Kidney (tissue), 14 donors: ENCODE results near the gene TMEM253. TPM values are rescaled to one million over a fixed set of nuclear protein-coding genes. Genes with fewer than 3 reads are reported as not detected.

Source experiments
- DNase-seq, 5 donors: peaks; one replicate each; pipeline ENCODE4 v3.0.0-alpha.2; 2013 to 2020
- FAIRE-seq: peaks from 2 replicates; lab custom pipeline; 2012; peaks lifted over from hg19 to GRCh38; lab: Jason Lieb, UNC
- H3K27ac ChIP-seq, 2 donors: one replicate each; pipeline ENCODE4 v1.7.0; 2013; ENCODE audit warnings: low read depth in 2 of 2, low read length in 2 of 2, inconsistent platforms in 1 of 2
- H3K27me3 ChIP-seq: one replicate; pipeline ENCODE4 v1.7.1; 2013; ENCODE audit warnings: low read length, inconsistent platforms; ENCODE audit not compliant: control insufficient read depth, insufficient read depth
- H3K36me3 ChIP-seq, 3 donors: one replicate each; pipeline versions ENCODE4 v1.7.0 to v1.7.1; 2013; ENCODE audit warnings: low read length in 3 of 3, control low read depth in 1 of 3, inconsistent platforms in 1 of 3; ENCODE audit not compliant: insufficient read depth in 3 of 3, control insufficient read depth in 2 of 3
- H3K4me1 ChIP-seq, 3 donors: one replicate each; pipeline versions ENCODE4 v1.7.0 to v1.7.1; 2013; ENCODE audit warnings: low read length in 3 of 3, inconsistent platforms in 1 of 3, low read depth in 1 of 3; ENCODE audit not compliant: control insufficient read depth in 2 of 3, insufficient read depth in 2 of 3
- H3K4me3 ChIP-seq, 3 donors: one replicate each; pipeline versions ENCODE4 v1.7.0 to v1.8.1; 2013; ENCODE audit warnings: low read length in 3 of 3, control low read depth in 1 of 3, inconsistent platforms in 1 of 3
- H3K9ac ChIP-seq, 3 donors: one replicate each; pipeline versions ENCODE4 v1.7.0 to v1.7.1; 2013; ENCODE audit warnings: low read length in 3 of 3, control low read depth in 1 of 3, inconsistent platforms in 1 of 3
- H3K9me3 ChIP-seq, 3 donors: one replicate each; pipeline versions ENCODE4 v1.7.0 to v1.7.1; 2013; ENCODE audit warnings: low read length in 3 of 3, control low read depth in 1 of 3, inconsistent platforms in 1 of 3; ENCODE audit not compliant: control insufficient read depth in 2 of 3, insufficient read depth in 1 of 3
- intact Hi-C: fragments of 100-400 bp; cut with DNase I; formaldehyde crosslinking; loops from one replicate; pipeline ENCODE4 v1.11.1; 2022
- polyA plus RNA-seq: library from polyadenylated mRNA; stranded (reverse); fragments of 350-450 nt; fragmentation: Illumina TruSeq; extraction: RNeasy Lipid Tissue Mini Kit (QIAGEN cat#74804); gene quantifications from one replicate; pipeline ENCODE4 v1.2.3, GENCODE V29; 2014; ENCODE audit warnings: low read depth, low replicate concordance; ENCODE audit not compliant: insufficient read depth
- total RNA-seq: library from RNA; stranded (reverse); fragmentation: NEBNext Ultra II Directional; extraction: Animal tissue kit (Norgen Biotek cat#: 25700); gene quantifications from one replicate; pipeline ENCODE4 v1.2.1, GENCODE V29; 2021
- TF ChIP-seq, protein P1 (sequence below): IDR thresholded peaks from 3 replicates; pipeline ENCODE4 v1.5.1; 2012; ENCODE audit warnings: mild to moderate bottlenecking, moderate library complexity, borderline replicate concordance; ENCODE audit not compliant: insufficient read depth; ENCODE audit errors: extremely low read depth
- donor health status: control.
- donor health status: control.
- donor health status: control.
- donor health status: control.
- donor health status: control.
- donor health status: DM: yes; HTN: yes; CAD: no.
- donor health status: Normal renal cell carcinoma (clear cell type).

TMEM253 gene
- total and polyA plus RNA-seq, 2 donors from 2014 or later = 0.41 to 0.43 TPM

DNA sequence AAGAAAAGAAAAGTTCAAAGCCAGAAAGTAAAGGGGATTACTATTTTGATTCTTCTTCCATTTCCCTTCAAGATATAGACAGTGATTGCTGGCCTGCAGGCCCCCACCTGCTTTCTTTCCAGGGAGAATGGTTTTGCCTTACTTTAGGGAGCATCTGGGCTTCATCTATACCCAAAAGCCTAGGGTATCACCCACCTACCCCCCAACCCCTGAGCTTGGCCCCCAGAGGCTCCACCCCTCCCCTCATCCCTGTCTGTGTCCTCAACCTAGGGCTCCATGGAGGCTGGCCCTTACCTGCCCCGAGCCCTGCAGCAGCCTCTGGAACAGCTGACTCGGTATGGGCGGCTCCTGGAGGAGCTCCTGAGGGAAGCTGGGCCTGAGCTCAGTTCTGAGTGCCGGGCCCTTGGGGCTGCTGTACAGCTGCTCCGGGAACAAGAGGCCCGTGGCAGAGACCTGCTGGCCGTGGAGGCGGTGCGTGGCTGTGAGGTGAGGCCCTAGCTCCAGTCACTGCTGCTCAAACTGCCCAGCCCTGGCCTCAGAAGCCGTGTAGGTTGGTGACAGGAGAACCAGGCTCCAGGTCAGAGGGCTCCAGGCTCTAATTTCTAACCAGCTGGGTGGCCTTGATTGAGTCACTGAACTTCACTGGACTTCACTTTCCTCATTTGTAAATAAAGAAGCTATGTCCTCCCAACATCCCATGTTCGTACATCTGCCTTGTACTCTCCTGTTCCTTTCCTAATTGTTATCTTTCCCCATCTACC, 17.1 kb upstream of the TMEM253 start:
- Histone ChIP-seq H3K9ac (no peak overlapping the region), H3K27me3 (no peaks in the 10 kb centered on the region), H3K27ac (no peak overlapping the region), H3K36me3 (peaks cover 5 to 54% (median 21%) of the 10 kb centered on the region in 3 donors), H3K9me3 (no peaks in the 10 kb centered on the region), H3K4me1 (no peaks in the 10 kb centered on the region), H3K4me3 (no peak overlapping the region)
- intact Hi-C loops = loop anchor here (10.0 kb wide), 1 partner anchor 69 kb away; no protein-coding TSS in a partner anchor
- DNase-seq (no peak), FAIRE-seq (no peak)
- TF ChIP-seq, protein P1, sequence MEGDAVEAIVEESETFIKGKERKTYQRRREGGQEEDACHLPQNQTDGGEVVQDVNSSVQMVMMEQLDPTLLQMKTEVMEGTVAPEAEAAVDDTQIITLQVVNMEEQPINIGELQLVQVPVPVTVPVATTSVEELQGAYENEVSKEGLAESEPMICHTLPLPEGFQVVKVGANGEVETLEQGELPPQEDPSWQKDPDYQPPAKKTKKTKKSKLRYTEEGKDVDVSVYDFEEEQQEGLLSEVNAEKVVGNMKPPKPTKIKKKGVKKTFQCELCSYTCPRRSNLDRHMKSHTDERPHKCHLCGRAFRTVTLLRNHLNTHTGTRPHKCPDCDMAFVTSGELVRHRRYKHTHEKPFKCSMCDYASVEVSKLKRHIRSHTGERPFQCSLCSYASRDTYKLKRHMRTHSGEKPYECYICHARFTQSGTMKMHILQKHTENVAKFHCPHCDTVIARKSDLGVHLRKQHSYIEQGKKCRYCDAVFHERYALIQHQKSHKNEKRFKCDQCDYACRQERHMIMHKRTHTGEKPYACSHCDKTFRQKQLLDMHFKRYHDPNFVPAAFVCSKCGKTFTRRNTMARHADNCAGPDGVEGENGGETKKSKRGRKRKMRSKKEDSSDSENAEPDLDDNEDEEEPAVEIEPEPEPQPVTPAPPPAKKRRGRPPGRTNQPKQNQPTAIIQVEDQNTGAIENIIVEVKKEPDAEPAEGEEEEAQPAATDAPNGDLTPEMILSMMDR = no peak

- DNase-seq (no peak), FAIRE-seq (no peak)
- no peak overlapping the region for H3K27ac ChIP-seq
- no peaks in the 10 kb centered on the region for H3K4me1 ChIP-seq
- intact Hi-C loops = loop anchor here (10.0 kb wide), 1 partner anchor 70 kb away; no protein-coding TSS in a partner anchor
- H3K9me3 ChIP-seq = no peaks in the 10 kb centered on the region
- H3K27me3 ChIP-seq = no peaks in the 10 kb centered on the region
- no peak overlapping the region for H3K4me3 ChIP-seq
- H3K9ac ChIP-seq = no peak overlapping the region
- TF ChIP-seq, protein P1 = no peak
- peaks cover 5 to 47% (median 15%) of the 10 kb centered on the region in 3 donors for H3K36me3 ChIP-seq
These were observed 16.5 kb upstream of the TMEM253 start for GRCh38 chr14:21084396-21084795.

GRCh38 chr14:21084998-21085853, 15.6 kb upstream of the TMEM253 start:
- no peak for DNase-seq
- Histone ChIP-seq H3K27me3 (no peaks in the 10 kb centered on the region), H3K36me3 (peaks cover 5 to 39% (median 10%) of the 10 kb centered on the region in 3 donors), H3K4me1 (no peaks in the 10 kb centered on the region), H3K9me3 (no peaks in the 10 kb centered on the region), H3K9ac (no peak overlapping the region), H3K4me3 (no peak overlapping the region), H3K27ac (no peak overlapping the region)
- TF ChIP-seq, protein P1 = no peak
- FAIRE-seq = no peak
- intact Hi-C loops = loop anchor here (10.0 kb wide), 1 partner anchor 70 kb away; no protein-coding TSS in a partner anchor
